ENCODE measurements around the gene SPECC1L.

DNA sequence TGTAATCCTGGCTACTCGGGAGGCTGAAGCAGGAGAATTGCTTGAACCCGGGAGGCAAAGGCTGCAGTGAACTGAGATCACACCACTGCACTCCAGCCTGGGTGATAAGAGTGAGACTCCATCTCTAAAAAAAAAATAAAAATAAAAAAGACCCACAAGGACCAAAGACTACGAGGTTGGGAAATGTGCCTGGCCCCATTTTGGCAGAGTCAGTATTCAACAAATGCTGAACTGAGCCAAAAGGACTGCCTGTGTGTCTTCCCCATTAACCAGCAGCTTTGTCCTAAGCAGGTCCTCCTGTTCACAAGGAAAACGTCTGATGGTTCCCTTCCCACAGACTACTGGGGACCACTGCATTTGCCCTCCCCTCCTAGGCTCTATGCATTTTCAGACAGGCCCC is 184.4 kb downstream of the SPECC1L start:
- no peak for TF ChIP-seq POLR2A (IDR thresholded peaks at IDR 0.05; ENCODE audit: low read length)
- TF ChIP-seq GATA1 (IDR thresholded peaks at IDR 0.05; ENCODE audit: low read depth, low read length), result no peak
